AML-193 (cell line): ENCODE data around the gene GGNBP2.

Source experiments
- DNase-seq, 2 experiments: peaks; one replicate each; lab custom pipeline; 2025; lab: John Stamatoyannopoulos, UW

GGNBP2 gene

GRCh38 chr17:36566081-36566480 lies 21.4 kb downstream of the GGNBP2 start:
- no peak for DNase-seq

GRCh38 chr17:36575028-36575427 lies 30.3 kb downstream of the GGNBP2 start:
- no peak for DNase-seq

GRCh38 chr17:36576793-36577192 lies 32.1 kb downstream of the GGNBP2 start:
- no peak for DNase-seq

GRCh38 chr17:36578671-36579070 lies 34.0 kb downstream of the GGNBP2 start:
- DNase-seq = no peak

DNA sequence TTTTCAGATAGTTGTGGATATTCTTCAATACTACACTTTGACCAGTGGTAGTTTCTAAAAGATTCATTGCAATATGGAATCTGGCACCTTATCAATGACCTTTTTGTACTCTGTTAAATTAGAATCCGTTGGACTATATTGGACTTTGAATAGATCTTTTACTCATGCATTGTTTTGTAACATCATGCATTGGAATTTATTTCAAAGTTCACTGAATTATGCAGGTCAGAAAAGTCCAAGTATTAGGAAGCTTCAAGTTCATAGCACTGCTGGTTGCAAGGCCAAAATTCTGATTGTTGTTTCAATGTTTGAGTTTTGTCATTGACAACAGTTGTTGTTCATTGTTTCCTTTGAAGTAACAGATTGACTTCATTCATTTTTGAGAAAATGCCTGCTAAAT lies 39.1 kb downstream of the GGNBP2 start:
- DNase-seq = no peak

DNA sequence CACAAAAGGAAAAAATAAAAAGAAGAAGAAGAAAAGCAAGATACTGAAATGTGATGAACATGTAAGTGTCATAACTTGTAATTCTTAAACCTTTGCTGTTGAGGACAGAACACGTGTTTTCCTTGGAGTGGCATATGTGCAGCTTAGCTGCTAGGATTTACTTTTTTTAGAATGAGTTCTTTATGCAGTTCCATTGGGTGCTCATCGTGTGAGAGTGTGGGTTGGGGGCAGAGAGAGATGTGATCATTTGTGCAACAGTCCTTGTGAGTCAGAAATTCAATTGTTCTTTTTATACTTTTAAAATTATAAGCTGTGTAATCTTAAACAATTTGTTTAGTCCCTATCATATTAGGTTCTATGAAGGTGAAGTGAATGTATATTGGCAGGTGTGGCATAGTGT lies 41.4 kb downstream of the GGNBP2 start:
- no peak for DNase-seq

- peak; percentile 87 to 90 for DNase-seq
Measured at GRCh38 chr17:36590082-36590481, 45.4 kb downstream of the GGNBP2 start.

- DNase-seq = peak; percentile 69 to 75
Measured at GRCh38 chr17:36591434-36592315, 47.0 kb downstream of the GGNBP2 start, which contains the start of gene DHRS11. Gene DHRS11, plus strand, starts transcription at chr17:36591879. Its CDS starts 131 bp downstream, at chr17:36592010.

DNA sequence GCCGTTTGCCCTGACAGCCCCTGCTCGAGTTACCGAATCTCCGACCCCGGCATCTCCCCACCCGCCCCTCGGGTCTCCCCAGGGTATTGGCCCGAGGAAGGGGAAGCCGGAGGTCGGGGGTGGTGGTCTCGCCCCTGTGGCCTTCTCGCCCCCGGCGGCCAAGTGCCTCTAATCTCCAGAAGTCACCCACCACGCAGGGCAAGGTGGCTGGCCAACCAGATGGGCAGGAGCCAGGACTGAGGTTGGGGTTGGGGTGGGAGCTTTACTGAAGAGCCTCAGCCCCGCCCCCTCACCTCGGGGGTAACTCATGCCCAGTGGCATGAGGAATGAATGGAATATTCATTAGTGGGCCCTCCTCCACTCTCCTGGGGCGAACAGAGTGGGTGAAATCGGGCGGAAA lies 47.6 kb downstream of the GGNBP2 start:
- no peak for DNase-seq

- no peak for DNase-seq
Measured at GRCh38 chr17:36592716-36593321, 48.1 kb downstream of the GGNBP2 start.

GRCh38 chr17:36593656-36594316 lies 49.1 kb downstream of the GGNBP2 start:
- DNase-seq = no peak

DNA sequence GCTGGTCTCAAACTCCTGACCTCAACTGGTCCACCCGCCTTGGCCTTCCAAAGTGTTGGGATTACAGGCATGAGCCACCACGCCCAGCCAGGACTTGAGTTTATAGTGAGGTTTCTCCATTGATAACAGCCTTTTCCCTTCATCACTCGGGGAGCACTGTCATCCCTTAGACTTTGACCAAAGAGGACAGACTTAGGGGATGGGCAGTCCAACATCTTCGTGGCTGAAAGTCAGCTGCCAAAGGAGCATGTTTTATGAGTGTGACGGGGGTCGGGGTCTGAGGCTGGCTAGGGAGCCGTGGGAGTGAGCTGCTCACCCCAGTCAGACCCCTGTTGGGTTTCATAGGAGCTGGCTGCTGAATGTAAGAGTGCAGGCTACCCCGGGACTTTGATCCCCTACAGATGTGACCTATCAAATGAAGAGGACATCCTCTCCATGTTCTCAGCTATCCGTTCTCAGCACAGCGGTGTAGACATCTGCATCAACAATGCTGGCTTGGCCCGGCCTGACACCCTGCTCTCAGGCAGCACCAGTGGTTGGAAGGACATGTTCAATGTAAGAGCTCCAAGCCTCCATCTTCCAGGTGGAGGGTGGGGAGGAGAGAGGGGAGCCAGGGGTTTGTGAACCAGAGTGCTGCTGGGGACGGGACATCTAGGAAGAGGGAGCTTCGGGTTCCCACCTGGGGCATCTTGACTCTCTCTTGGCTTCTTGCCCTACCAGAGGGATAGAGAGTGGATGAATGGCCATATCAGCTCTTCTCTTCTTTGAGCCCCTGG lies 50.1 kb downstream of the GGNBP2 start:
- no peak for DNase-seq

- no peak for DNase-seq
Measured at GRCh38 chr17:36597226-36597625, 52.5 kb downstream of the GGNBP2 start.

GRCh38 chr17:36597866-36598777 lies 53.4 kb downstream of the GGNBP2 start:
- no peak for DNase-seq

DNA sequence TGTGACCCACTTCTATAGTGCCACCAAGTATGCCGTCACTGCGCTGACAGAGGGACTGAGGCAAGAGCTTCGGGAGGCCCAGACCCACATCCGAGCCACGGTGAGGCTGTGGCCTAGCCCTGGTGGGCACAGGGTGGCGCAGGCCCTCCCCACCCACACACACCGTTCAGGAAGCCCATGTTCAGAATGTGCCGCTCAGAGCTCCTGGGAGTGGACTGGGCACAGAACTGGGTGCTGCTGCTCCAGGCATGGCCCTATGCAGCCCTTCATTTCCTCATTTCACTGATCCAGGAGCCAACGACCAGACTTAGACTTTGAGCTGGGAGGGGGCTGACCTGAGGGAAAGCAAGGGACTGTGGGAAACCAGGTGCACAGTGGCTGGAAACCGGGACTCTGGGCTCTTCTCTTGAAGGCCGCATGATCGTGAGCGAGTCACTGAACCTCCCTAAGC lies 54.3 kb downstream of the GGNBP2 start:
- DNase-seq = no peak

- no peak for DNase-seq
Measured at GRCh38 chr17:36599546-36600250, 55.0 kb downstream of the GGNBP2 start.

- DNase-seq = no peak
Measured at GRCh38 chr17:36600465-36600864, 55.7 kb downstream of the GGNBP2 start.

DNA sequence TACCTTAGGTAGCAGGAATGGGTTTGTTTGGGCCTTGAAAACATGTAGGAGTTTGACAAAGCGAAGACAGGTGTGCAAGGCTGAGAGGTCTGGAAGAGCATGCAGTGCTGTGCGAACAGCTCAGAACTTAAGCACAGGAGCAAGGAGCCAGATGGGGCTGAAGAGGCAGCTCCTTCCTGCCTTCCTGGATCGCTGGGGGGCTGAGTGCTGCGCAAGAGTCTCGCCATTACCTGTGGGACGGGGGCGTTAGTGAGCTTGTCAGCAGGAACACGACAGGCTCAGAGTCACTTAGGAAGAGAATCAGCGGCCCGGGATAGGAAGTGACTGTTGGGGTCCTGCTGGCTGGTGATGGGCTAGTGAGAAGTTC lies 56.2 kb downstream of the GGNBP2 start:
- no peak for DNase-seq

GRCh38 chr17:36601303-36602029 lies 56.7 kb downstream of the GGNBP2 start, which contains the start of gene MRM1:
Gene MRM1, plus strand, starts transcription at chr17:36601583. Its CDS starts 228 bp downstream, at chr17:36601811.
- peak; percentile 96 to 97 for DNase-seq
